K562 (cell line): ENCODE data around the gene KRTAP19-3. TPM values are rescaled to one million over a fixed set of nuclear protein-coding genes. Genes with fewer than 3 reads are reported as not detected.

Experiments used
- ATAC-seq: fragments of 200-7000 bp; cut with Tn5 transposase; 3 replicates; pipeline ENCODE4 v1.9.1; 2020; ENCODE audit warnings: moderate library complexity
- BruUV-seq: library from RNA; stranded (reverse); fragments of 400-500 nt; replicated peaks from 2 replicates; lab custom pipeline; 2021; lab: Mats Ljungman, UMichigan
- CTCF ChIA-PET: fragments of 300-600 bp; formaldehyde crosslinking; extraction: SDS; loops from one replicate; lab custom pipeline; 2021; ENCODE audit warnings: low intra/inter-chr PET ratio; lab: Yijun Ruan, JAX
- POLR2A ChIA-PET: fragments of 300-600, 350-650 bp; sonication (Branson Sonifier 250); formaldehyde crosslinking; extraction: SDS; loops from one replicate; lab custom pipeline; 2021; ENCODE audit warnings: antibody characterized with exemption, inconsistent platforms; lab: Yijun Ruan, JAX
- DNase-seq, 4 experiments: peaks; one replicate each; pipeline versions ENCODE4 v3.0.0 to v3.0.0-alpha.2; 2011 to 2018; ENCODE audit warnings: low spot score in 3 of 4, mixed read lengths in 3 of 4; ENCODE audit errors: extremely low read depth in 1 of 4
- FAIRE-seq: peaks from 2 replicates; lab custom pipeline; 2011; peaks lifted over from hg19 to GRCh38; lab: Jason Lieb, UNC
- H2AFZ ChIP-seq: 2 replicates; pipeline ENCODE4 v1.6.0; 2011; ENCODE audit warnings: low read depth, low read length, control low read depth, inconsistent platforms
- H3K27ac ChIP-seq: fragments of 200-600 bp; 3 replicates; pipeline ENCODE4 v1.8.0; 2011; ENCODE audit warnings: low read depth, mild to moderate bottlenecking, control low read depth, inconsistent platforms, low read length, moderate library complexity, mixed read lengths; ENCODE audit errors: extremely low read depth
- H3K27me3 ChIP-seq, 2 experiments: fragments of 300-600 bp in 1 of 2; 2 replicates in 1 of 2; 3 replicates in 1 of 2; pipeline versions ENCODE4 v1.6.0 to v1.8.0; 2011; ENCODE audit warnings: inconsistent platforms in 2 of 2, low read length in 2 of 2, mild to moderate bottlenecking in 1 of 2, mixed read lengths in 1 of 2, moderate library complexity in 1 of 2; ENCODE audit not compliant: control insufficient read depth in 2 of 2, insufficient read depth in 2 of 2
- H3K36me3 ChIP-seq: fragments of 300-600 bp; 3 replicates; pipeline ENCODE4 v1.8.0; 2011; ENCODE audit warnings: mild to moderate bottlenecking, low read length, inconsistent platforms; ENCODE audit not compliant: control insufficient read depth, insufficient read depth
- H3K4me1 ChIP-seq, 2 experiments: fragments of 200-600 bp in 1 of 2; replicated peaks in 1 of 2; 2 replicates in 1 of 2; 3 replicates in 1 of 2; pipeline versions ENCODE4 v1.5.1 to v1.8.0; 2011; ENCODE audit warnings: inconsistent platforms in 2 of 2, low read length in 2 of 2, mild to moderate bottlenecking in 1 of 2, mixed read lengths in 1 of 2, moderate library complexity in 1 of 2; ENCODE audit not compliant: control insufficient read depth in 2 of 2, insufficient read depth in 2 of 2
- H3K4me2 ChIP-seq: 2 replicates; pipeline ENCODE4 v1.6.1; 2011; ENCODE audit warnings: low read length, control low read depth, inconsistent platforms, mixed read lengths; ENCODE audit not compliant: insufficient read depth
- H3K4me3 ChIP-seq: fragments of 200-600 bp; sonication (generic), shearing (Covaris generic); 2 replicates; pipeline ENCODE4 v1.5.1; 2016; ENCODE audit warnings: control low read depth, inconsistent platforms
- H3K79me2 ChIP-seq: fragments of 200-600 bp; 3 replicates; pipeline ENCODE4 v1.8.0; 2011; ENCODE audit warnings: low read length, inconsistent platforms; ENCODE audit not compliant: control insufficient read depth, insufficient read depth
- H3K9ac ChIP-seq, 2 experiments: 2 replicates each; pipeline versions ENCODE4 v1.6.0 to v1.6.1; 2011; ENCODE audit warnings: low read depth in 2 of 2, low read length in 2 of 2, control low read depth in 1 of 2, inconsistent platforms in 1 of 2, mild to moderate bottlenecking in 1 of 2, mixed read lengths in 1 of 2; ENCODE audit not compliant: insufficient read depth in 1 of 2
- H3K9me1 ChIP-seq: one replicate; pipeline ENCODE4 v1.6.0; 2011; ENCODE audit warnings: inconsistent platforms, mild to moderate bottlenecking, low read length, moderate library complexity; ENCODE audit not compliant: control insufficient read depth, insufficient read depth
- H3K9me3 ChIP-seq: replicated peaks from 2 replicates; pipeline ENCODE4 v1.5.1; 2011; ENCODE audit warnings: low read depth, low read length, inconsistent platforms; ENCODE audit not compliant: control insufficient read depth, insufficient read depth
- H4K20me1 ChIP-seq: replicated peaks from 2 replicates; pipeline ENCODE4 v1.6.1; 2011; ENCODE audit warnings: low read length, inconsistent platforms, mixed read lengths; ENCODE audit not compliant: control insufficient read depth, insufficient read depth
- ASH1L ChIP-seq: fragments of 450-650 bp; IDR thresholded peaks from 2 replicates; pipeline ENCODE4 v1.6.1; 2018; ENCODE audit warnings: borderline replicate concordance, mild to moderate bottlenecking, low read depth; ENCODE audit not compliant: partially characterized antibody
- C11orf30 ChIP-seq: fragments of 450-650 bp; IDR thresholded peaks from 2 replicates; pipeline ENCODE4 v1.6.1; 2016; ENCODE audit warnings: low read depth, mild to moderate bottlenecking
- CREB3L1 ChIP-seq: fragments of 450-650 bp; IDR thresholded peaks from 2 replicates; pipeline ENCODE4 v1.6.1; 2014; ENCODE audit warnings: low read depth, mild to moderate bottlenecking, moderate library complexity, borderline replicate concordance
- DIDO1 ChIP-seq: fragments of 450-650 bp; IDR thresholded peaks from 2 replicates; pipeline ENCODE4 v1.6.1; 2016; ENCODE audit warnings: low read depth, missing biosample characterization, missing genetic modification characterization
- ERF ChIP-seq: fragments of 450-650 bp; formaldehyde crosslinking; IDR thresholded peaks from 2 replicates; pipeline ENCODE4 v1.4.0; 2020; ENCODE audit warnings: mild to moderate bottlenecking, mixed read lengths
- GTF2F1 ChIP-seq: IDR thresholded peaks from 2 replicates; pipeline ENCODE4 v1.6.1; 2011; ENCODE audit warnings: low read depth, low read length, improper control_type of control experiment
- HES1 ChIP-seq: fragments of 450-650 bp; IDR thresholded peaks from 2 replicates; pipeline ENCODE4 v1.6.1; 2016; ENCODE audit warnings: low read depth, mild to moderate bottlenecking, moderate library complexity
- MAFF ChIP-seq: IDR thresholded peaks from 2 replicates; pipeline ENCODE4 v1.6.1; 2012; ENCODE audit warnings: low read length, improper control_type of control experiment
- MAFG ChIP-seq: fragments of 450-650 bp; conservative IDR thresholded peaks from 2 replicates; pipeline ENCODE4 v1.6.1; 2016; ENCODE audit warnings: missing genetic modification characterization, missing compliant biosample characterization
- MYNN ChIP-seq, 2 experiments: sonication (generic); formaldehyde crosslinking in 1 of 2; IDR thresholded peaks; 2 replicates each; pipeline versions ENCODE4 v1.5.0 to v1.6.1; 2016 to 2020; ENCODE audit warnings: antibody characterized with exemption in 1 of 2, missing genetic modification reagents in 1 of 2
- PHF21A ChIP-seq: fragments of 450-650 bp; IDR thresholded peaks from 2 replicates; pipeline ENCODE4 v1.6.1; 2017; ENCODE audit warnings: low read depth, borderline replicate concordance
- PHF8 ChIP-seq: fragments of 200-600 bp; sonication (generic); IDR thresholded peaks from 2 replicates; pipeline ENCODE4 v1.6.1; 2012; ENCODE audit warnings: mixed run types, mild to moderate bottlenecking, inconsistent platforms, low read length, moderate library complexity, borderline replicate concordance
- RBM22 ChIP-seq: fragments of 200-400 bp; formaldehyde crosslinking; IDR thresholded peaks from 2 replicates; pipeline ENCODE4 v1.6.1; 2018; ENCODE audit warnings: low read length, low read depth; ENCODE audit not compliant: poor library complexity, severe bottlenecking
- TAF9B ChIP-seq: fragments of 450-650 bp; IDR thresholded peaks from 2 replicates; pipeline ENCODE4 v1.6.1; 2018; ENCODE audit warnings: mild to moderate bottlenecking; ENCODE audit not compliant: partially characterized antibody
- ZNF23 ChIP-seq: fragments of 250-450 bp; sonication (Bioruptor Pico); IDR thresholded peaks from 2 replicates; pipeline ENCODE4 v1.4.0; 2020; ENCODE audit warnings: mild to moderate bottlenecking
- ZNF316 ChIP-seq: fragments of 450-650 bp; IDR thresholded peaks from 2 replicates; pipeline ENCODE4 v1.6.1; 2016
- WGBS: fragments of 100-300 bp; shearing (Covaris generic); methylation state at CpG from one replicate; pipeline ENCODE4 v1.1.6; 2016; ENCODE audit warnings: low coverage, mixed read lengths; ENCODE audit not compliant: insufficient coverage; ENCODE audit errors: missing lambda C conversion rate; 5-methylcytosine and 5-hydroxymethylcytosine counted together
- in situ Hi-C: fragments of 300-500 bp; cut with MboI; formaldehyde crosslinking; loops from 4 replicates; pipeline ENCODE4 v1.15.0; 2018; ENCODE audit warnings: inconsistent platforms, mixed read lengths
- intact Hi-C: fragments of 100-400 bp; cut with micrococcal nuclease; formaldehyde crosslinking; loops from 2 replicates; pipeline ENCODE4 v1.14.2; 2022
- polyA plus RNA-seq, 8 experiments: library from polyadenylated mRNA; depleted of rRNA in 4 of 8; stranded (reverse) in 5 of 8; unstranded in 3 of 8; fragments of >200 nt; fragmentation: Nextera tagmentation in 2 of 8; fragmentation: Illumina TruSeq in 1 of 8; extraction: Ambion mirVana in 2 of 8; extraction: Trizol in 1 of 8; gene quantifications; 2 replicates each; pipeline versions ENCODE4 v1.2.1 to v1.2.3, GENCODE V29; 2011 to 2014; ENCODE audit warnings: inconsistent platforms in 1 of 8, missing spikeins in 1 of 8
- total RNA-seq, 7 experiments: library from RNA; depleted of rRNA in 6 of 7; stranded (reverse); fragments of >200 nt in 6 of 7; fragmentation: Illumina TruSeq in 2 of 7; extraction: Trizol in 2 of 7; gene quantifications; 2 replicates each; pipeline versions ENCODE4 v1.2.1 to v1.2.3, GENCODE V29; 2011 to 2021; ENCODE audit warnings: low replicate concordance in 1 of 7

KRTAP19-3 gene
- total and polyA plus RNA-seq, 9 of the 15 experiments (the other 6 are each of a cell fraction or from before 2014, with no cell fraction given): not detected

GRCh38 chr21:30448514-30448913 lies 43.3 kb downstream of the KRTAP19-3 start:
- Histone ChIP-seq H3K27me3 (no peaks in the 10 kb centered on the region), H3K36me3 (no peaks in the 10 kb centered on the region), H3K4me2 (no peak overlapping the region), H3K27ac (no peak overlapping the region), H3K4me1 (no peaks in the 10 kb centered on the region), H3K9me1 (no peaks in the 10 kb centered on the region), H3K9ac (no peak overlapping the region), H3K9me3 (no peaks in the 10 kb centered on the region), H3K4me3 (no peak overlapping the region), H3K79me2 (no peaks in the 10 kb centered on the region), H2AFZ (no peak overlapping the region), H4K20me1 (no peaks in the 10 kb centered on the region)
- TF ChIP-seq MAFF (0 out of 2 replicates have a peak, but pooled peaks have one; percentile 15), ZNF316 (peak; percentile 29; the same call in 1 of the 2 replicates), MAFG (tag) (peak; percentile 34; the same call in 1 of the 2 replicates), MYNN (IDR thresholded peaks at IDR 0.05) (no peak), MYNN (CRISPR knock-in tag; IDR thresholded peaks at IDR 0.05) (no peak), C11orf30 (peak; percentile 22; the same call in 1 of the 2 replicates)
- intact Hi-C loops (no loop called here), in situ Hi-C loops (no loop called here)
- DNase-seq: no peak
- no TSS peak for BruUV-seq
- 0% methylated on average over 3 of the region's 3 CpGs for WGBS
- CTCF ChIA-PET: no interaction called here
- POLR2A ChIA-PET: no interaction called here
- no peak for FAIRE-seq
- no peak for ATAC-seq

- CTCF ChIA-PET: no interaction called here
- Histone ChIP-seq H3K9me3 (no peaks in the 10 kb centered on the region), H3K27me3 (no peaks in the 10 kb centered on the region), H3K4me1 (no peaks in the 10 kb centered on the region), H3K9ac (no peak overlapping the region), H2AFZ (no peak overlapping the region), H3K9me1 (no peaks in the 10 kb centered on the region), H3K4me3 (no peak overlapping the region), H3K79me2 (no peaks in the 10 kb centered on the region), H3K27ac (no peak overlapping the region), H3K36me3 (no peaks in the 10 kb centered on the region), H3K4me2 (no peak overlapping the region), H4K20me1 (no peaks in the 10 kb centered on the region)
- no TSS peak for BruUV-seq
- intact Hi-C loops: no loop called here
- DNase-seq (no peak), ATAC-seq (no peak), FAIRE-seq (no peak)
- POLR2A ChIA-PET: no interaction called here
- in situ Hi-C loops: no loop called here
- under 1% methylated on average over 4 of the region's 4 CpGs for WGBS
- TF ChIP-seq DIDO1 (tag): no peak
- no peak for TF ChIP-seq TAF9B
- TF ChIP-seq HES1: no peak
- TF ChIP-seq CREB3L1: no peak
- TF ChIP-seq ASH1L: no peak
- TF ChIP-seq GTF2F1: no peak
- TF ChIP-seq RBM22: no peak
- no peak for TF ChIP-seq ERF (CRISPR knock-in tag)
- TF ChIP-seq ZNF23: no peak
- TF ChIP-seq PHF8: no peak
- TF ChIP-seq PHF21A: no peak
Measured at GRCh38 chr21:30447056-30447455, 44.8 kb downstream of the KRTAP19-3 start.
